Stimulated activated CD8-positive, alpha-beta memory T cell treated with anti-CD3 and anti-CD28 coated beads, Interleukin-4, amount 100 ng/mL, for 1 hour (primary cell): ENCODE data around the gene ALKAL2.

Experiments used
- DNase-seq, 2 donors: peaks; one replicate each; pipeline ENCODE4 v3.0.0-alpha.2; 2020; ENCODE audit warnings: low read depth in 2 of 2, low spot score in 1 of 2

Gene ALKAL2

GRCh38 chr2:271917-272316, 16.0 kb downstream of the ALKAL2 start:
- no peak for DNase-seq

GRCh38 chr2:270861-271260, 17.0 kb downstream of the ALKAL2 start:
- no peak for DNase-seq

GRCh38 chr2:269356-270030, 18.4 kb downstream of the ALKAL2 start:
- DNase-seq: no peak

GRCh38 chr2:268323-268722, 19.6 kb downstream of the ALKAL2 start:
- no peak for DNase-seq

GRCh38 chr2:264493-265468, 23.1 kb downstream of the ALKAL2 start, which contains the start of gene ACP1:
TSS of gene ACP1 (plus strand) at chr2:264947. CDS start at chr2:264965, 18 bp downstream.
- DNase-seq: peak; percentile 86 to 89

- DNase-seq: peak in 1 of 2 donors; percentile 25
Observed at GRCh38 chr2:263774-264492, 24.0 kb downstream of the ALKAL2 start, which contains the start of gene SH3YL1. TSS of gene SH3YL1 (minus strand) at chr2:264032. CDS start at chr2:263984, 48 bp downstream.

- no peak for DNase-seq
Observed at GRCh38 chr2:263022-263738, 24.7 kb downstream of the ALKAL2 start.

GRCh38 chr2:262117-262516, 25.8 kb downstream of the ALKAL2 start:
- no peak for DNase-seq

- DNase-seq: no peak
Observed at GRCh38 chr2:260507-261161, 27.3 kb downstream of the ALKAL2 start.

GRCh38 chr2:259789-260331, 28.0 kb downstream of the ALKAL2 start:
- no peak for DNase-seq

GRCh38 chr2:258933-259332, 29.0 kb downstream of the ALKAL2 start:
- no peak for DNase-seq

- no peak for DNase-seq
Observed at GRCh38 chr2:257842-258241, 30.0 kb downstream of the ALKAL2 start.

- DNase-seq: no peak
Observed at GRCh38 chr2:257429-257828, 30.5 kb downstream of the ALKAL2 start.

- no peak for DNase-seq
Observed at GRCh38 chr2:256094-256493, 31.8 kb downstream of the ALKAL2 start.

- no peak for DNase-seq
Observed at GRCh38 chr2:255195-255594, 32.7 kb downstream of the ALKAL2 start.

GRCh38 chr2:254241-254640, 33.6 kb downstream of the ALKAL2 start:
- DNase-seq: no peak

- DNase-seq: no peak
Observed at GRCh38 chr2:253202-253638, 34.7 kb downstream of the ALKAL2 start.

GRCh38 chr2:252001-252602, 35.8 kb downstream of the ALKAL2 start:
- no peak for DNase-seq

- DNase-seq: no peak
Observed at GRCh38 chr2:249538-250042, 38.3 kb downstream of the ALKAL2 start.
